Activated naive CD8-positive, alpha-beta T cell treated with anti-CD3 and anti-CD28 coated beads, Interleukin-2, amount 50 U/mL, for 24 hours (primary cell): ENCODE results near the gene MRPS34.
A peak's percentile ranks its signal among the peaks of the same experiment; 100 is the strongest.
"Not testable (repeated sequence)": the region's sequence is repeated elsewhere in the genome, so short reads cannot be mapped to it uniquely, and the experiment has no call there.

Experiments
- ATAC-seq: fragments of 150-1000 bp; cut with Tn5 transposase; one replicate; pipeline ENCODE4 v1.10.0; 2021
- DNase-seq: peaks from one replicate; pipeline ENCODE4 v3.0.0; 2021
- H3K27ac Mint-ChIP-seq: one replicate; pipeline ENCODE4 v1.8.0; 2021; ENCODE audit warnings: mild to moderate bottlenecking, mixed read lengths
- H3K27me3 Mint-ChIP-seq: one replicate; pipeline ENCODE4 v1.8.0; 2021; ENCODE audit warnings: mixed read lengths
- H3K36me3 Mint-ChIP-seq: one replicate; pipeline ENCODE4 v1.8.0; 2021; ENCODE audit warnings: low read depth, mixed read lengths
- H3K4me1 Mint-ChIP-seq: one replicate; pipeline ENCODE4 v1.8.0; 2021; ENCODE audit warnings: mixed read lengths
- H3K4me3 Mint-ChIP-seq: one replicate; pipeline ENCODE4 v1.8.0; 2021; ENCODE audit warnings: mild to moderate bottlenecking, moderate library complexity, mixed read lengths
- H3K9me3 Mint-ChIP-seq: one replicate; pipeline ENCODE4 v1.8.0; 2021; ENCODE audit warnings: mixed read lengths

The MRPS34 gene

GRCh38 chr16:1745900-1746692, 26.8 kb downstream of the MRPS34 start:
- H3K4me1 Mint-ChIP-seq = no peaks in the 10 kb centered on the region
- DNase-seq (no peak), ATAC-seq (no peak)
- no peak overlapping the region for H3K4me3 Mint-ChIP-seq
- H3K36me3 Mint-ChIP-seq = no peaks in the 10 kb centered on the region
- no peaks in the 10 kb centered on the region for H3K9me3 Mint-ChIP-seq
- H3K27me3 Mint-ChIP-seq = no peaks in the 10 kb centered on the region
- H3K27ac Mint-ChIP-seq = no peak overlapping the region

GRCh38 chr16:1745181-1745899, 27.6 kb downstream of the MRPS34 start:
- Mint-ChIP-seq H3K36me3 (peaks cover 2% of the 10 kb centered on the region), H3K9me3 (no peaks in the 10 kb centered on the region), H3K27me3 (no peaks in the 10 kb centered on the region), H3K27ac (no peak overlapping the region), H3K4me3 (no peak overlapping the region), H3K4me1 (no peaks in the 10 kb centered on the region)
- ATAC-seq (no peak), DNase-seq (no peak)

GRCh38 chr16:1744338-1744840, 28.5 kb downstream of the MRPS34 start:
- Mint-ChIP-seq H3K9me3 (no peaks in the 10 kb centered on the region), H3K27ac (no peak overlapping the region), H3K36me3 (peaks cover 2% of the 10 kb centered on the region), H3K27me3 (no peaks in the 10 kb centered on the region), H3K4me3 (no peak overlapping the region), H3K4me1 (no peaks in the 10 kb centered on the region)
- DNase-seq (no peak), ATAC-seq (no peak)

GRCh38 chr16:1743376-1744337, 29.3 kb downstream of the MRPS34 start:
- Mint-ChIP-seq H3K4me1 (no peaks in the 10 kb centered on the region), H3K9me3 (no peaks in the 10 kb centered on the region), H3K4me3 (no peak overlapping the region), H3K27ac (no peak overlapping the region), H3K27me3 (no peaks in the 10 kb centered on the region), H3K36me3 (peaks cover 2% of the 10 kb centered on the region)
- no peak for ATAC-seq
- no peak for DNase-seq

GRCh38 chr16:1741553-1742165, 31.3 kb downstream of the MRPS34 start:
- Mint-ChIP-seq H3K36me3 (peaks cover 2% of the 10 kb centered on the region), H3K4me1 (no peaks in the 10 kb centered on the region), H3K27ac (no peak overlapping the region), H3K4me3 (no peak overlapping the region), H3K27me3 (no peaks in the 10 kb centered on the region), H3K9me3 (no peaks in the 10 kb centered on the region)
- peak; percentile 28 for ATAC-seq
- no peak for DNase-seq

GRCh38 chr16:1740781-1741490, 32.0 kb downstream of the MRPS34 start:
- ATAC-seq (no peak), DNase-seq (no peak)
- Mint-ChIP-seq H3K27ac (no peak overlapping the region), H3K4me1 (no peaks in the 10 kb centered on the region), H3K4me3 (no peak overlapping the region), H3K9me3 (no peaks in the 10 kb centered on the region), H3K36me3 (peaks cover 2% of the 10 kb centered on the region), H3K27me3 (no peaks in the 10 kb centered on the region)

GRCh38 chr16:1740234-1740633, 32.7 kb downstream of the MRPS34 start:
- Mint-ChIP-seq H3K4me3 (no peak overlapping the region), H3K9me3 (no peaks in the 10 kb centered on the region), H3K27me3 (no peaks in the 10 kb centered on the region), H3K4me1 (no peaks in the 10 kb centered on the region), H3K27ac (no peak overlapping the region), H3K36me3 (peaks cover 2% of the 10 kb centered on the region)
- no peak for DNase-seq
- ATAC-seq = no peak

- no peak overlapping the region for H3K4me3 Mint-ChIP-seq
These were observed 38.1 kb downstream of the MRPS34 start for GRCh38 chr16:1734816-1735215.

GRCh38 chr16:1734123-1734522, 38.8 kb downstream of the MRPS34 start:
- Mint-ChIP-seq H3K36me3 (peaks cover 2% of the 10 kb centered on the region), H3K4me1 (no peaks in the 10 kb centered on the region), H3K4me3 (no peak overlapping the region), H3K27ac (no peak overlapping the region), H3K9me3 (no peaks in the 10 kb centered on the region), H3K27me3 (no peaks in the 10 kb centered on the region)
- no peak for DNase-seq
- no peak for ATAC-seq

More at GRCh38 chr16:1734816-1735215, 38.1 kb downstream of the MRPS34 start:
- Mint-ChIP-seq H3K27ac (no peak overlapping the region), H3K9me3 (no peaks in the 10 kb centered on the region), H3K4me1 (no peaks in the 10 kb centered on the region), H3K36me3 (peaks cover 2% of the 10 kb centered on the region), H3K27me3 (no peaks in the 10 kb centered on the region)
- DNase-seq = no peak
- ATAC-seq = no peak

GRCh38 chr16:1732551-1732987, 40.4 kb downstream of the MRPS34 start:
- H3K27me3 Mint-ChIP-seq, H3K27ac Mint-ChIP-seq, H3K4me1 Mint-ChIP-seq, H3K36me3 Mint-ChIP-seq, ATAC-seq, DNase-seq, H3K4me3 Mint-ChIP-seq, H3K9me3 Mint-ChIP-seq: not testable (repeated sequence)

GRCh38 chr16:1732071-1732470, 40.9 kb downstream of the MRPS34 start:
- DNase-seq (no peak), ATAC-seq (no peak)
- H3K27me3 Mint-ChIP-seq = no peaks in the 10 kb centered on the region
- no peak overlapping the region for H3K27ac Mint-ChIP-seq
- no peak overlapping the region for H3K4me3 Mint-ChIP-seq
- peaks cover 3% of the 10 kb centered on the region for H3K36me3 Mint-ChIP-seq
- H3K9me3 Mint-ChIP-seq = no peaks in the 10 kb centered on the region
- no peaks in the 10 kb centered on the region for H3K4me1 Mint-ChIP-seq

GRCh38 chr16:1731603-1732002, 41.3 kb downstream of the MRPS34 start:
- H3K9me3 Mint-ChIP-seq = no peaks in the 10 kb centered on the region
- H3K36me3 Mint-ChIP-seq = peaks cover 6% of the 10 kb centered on the region
- H3K27ac Mint-ChIP-seq = no peak overlapping the region
- ATAC-seq (no peak), DNase-seq (no peak)
- H3K27me3 Mint-ChIP-seq = no peaks in the 10 kb centered on the region
- no peak overlapping the region for H3K4me3 Mint-ChIP-seq
- H3K4me1 Mint-ChIP-seq = no peaks in the 10 kb centered on the region

- no peak overlapping the region for H3K4me3 Mint-ChIP-seq
- peaks cover 7% of the 10 kb centered on the region for H3K36me3 Mint-ChIP-seq
- no peaks in the 10 kb centered on the region for H3K9me3 Mint-ChIP-seq
- H3K27ac Mint-ChIP-seq = no peak overlapping the region
- no peaks in the 10 kb centered on the region for H3K4me1 Mint-ChIP-seq
- no peaks in the 10 kb centered on the region for H3K27me3 Mint-ChIP-seq
- DNase-seq = no peak
- no peak for ATAC-seq
These were observed 41.9 kb downstream of the MRPS34 start for GRCh38 chr16:1731073-1731472.
